Tibial nerve (tissue), 4 donors: ENCODE measurements around the gene ADAMTS2.

Experiments
- CTCF ChIP-seq, 5 experiments: fragments of 200-600 bp in 3 of 5; fragments of 450-650 bp in 2 of 5; sonication (generic) in 3 of 5; IDR thresholded peaks; one replicate each; pipeline ENCODE4 v1.5.1; 2016 to 2019; ENCODE audit warnings: antibody characterized with exemption in 5 of 5, mild to moderate bottlenecking in 3 of 5, moderate library complexity in 2 of 5
- EP300 ChIP-seq, 2 donors: sonication (generic); formaldehyde crosslinking; IDR thresholded peaks; one replicate each; pipeline ENCODE4 v1.6.1; 2017; ENCODE audit warnings: antibody characterized with exemption in 2 of 2, mild to moderate bottlenecking in 1 of 2
- POLR2A ChIP-seq, 2 donors: fragments of 450-650 bp; IDR thresholded peaks; one replicate each; pipeline ENCODE4 v1.6.1; 2017; ENCODE audit warnings: antibody characterized with exemption in 2 of 2, mild to moderate bottlenecking in 2 of 2, moderate library complexity in 2 of 2

GRCh38 chr5:179325296-179326031 lies 19.8 kb downstream of the ADAMTS2 start:
- TF ChIP-seq POLR2A (IDR thresholded peaks at IDR 0.05) (no peak), CTCF (IDR thresholded peaks at IDR 0.05) (no peak), EP300 (IDR thresholded peaks at IDR 0.05) (no peak)
